Fibroblast of skin of right quadriceps (primary cell): ENCODE data around the gene SLC29A3.

Experiments used
- DNase-seq: peaks from one replicate; pipeline ENCODE4 v3.0.0-alpha.2; 2013

Gene SLC29A3

DNA sequence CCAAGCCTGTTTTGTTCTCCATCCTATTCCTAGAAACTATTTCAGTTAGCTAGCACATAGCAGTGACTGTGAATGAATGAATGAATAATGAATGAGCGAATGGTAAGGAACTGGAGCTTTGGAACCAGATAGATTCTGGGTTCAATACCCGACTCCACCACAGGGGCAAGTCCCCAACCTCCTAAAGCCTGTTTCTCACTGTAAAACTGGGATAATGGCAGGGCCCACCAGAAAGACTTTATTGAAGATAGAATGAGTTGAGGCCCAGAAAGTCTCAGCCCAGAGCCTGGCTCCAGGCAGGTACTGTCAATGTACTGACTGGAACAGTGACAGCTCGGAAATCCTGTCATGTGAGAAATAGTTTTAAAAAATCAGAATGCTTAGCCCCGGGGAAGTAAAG, 76.6 kb downstream of the SLC29A3 start:
- no peak for DNase-seq

DNA sequence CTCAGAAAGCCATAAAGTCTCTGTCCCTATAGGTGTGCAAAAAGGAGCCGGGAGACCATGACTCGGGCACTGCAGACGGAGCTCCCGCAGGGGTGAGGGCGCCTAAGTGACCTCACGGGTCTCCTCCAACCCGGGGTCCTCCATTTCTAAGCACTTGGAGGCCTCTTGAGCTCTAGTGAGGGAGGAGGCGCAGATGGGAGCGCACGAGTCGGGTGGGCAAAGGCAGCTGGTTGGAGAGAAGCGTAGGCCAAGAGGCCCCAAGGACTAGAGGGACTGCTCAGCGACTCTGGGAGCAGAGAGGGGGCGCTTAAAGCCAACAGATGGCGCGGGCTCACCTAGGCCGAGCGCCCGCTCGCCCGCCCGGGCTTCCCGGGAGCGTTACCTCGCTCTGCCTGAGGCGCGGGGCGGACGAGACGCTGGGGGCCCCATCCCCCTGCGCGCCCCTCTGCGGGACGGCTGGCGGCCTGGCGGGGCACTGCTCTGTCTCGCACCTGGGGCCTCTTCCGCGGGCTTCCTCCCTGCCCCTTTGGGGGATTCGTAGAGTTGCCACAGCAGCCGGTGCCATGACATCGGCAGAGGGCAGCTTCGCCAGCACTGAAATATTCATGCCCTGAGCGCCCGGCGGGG, 77.1 kb downstream of the SLC29A3 start:
- no peak for DNase-seq

DNA sequence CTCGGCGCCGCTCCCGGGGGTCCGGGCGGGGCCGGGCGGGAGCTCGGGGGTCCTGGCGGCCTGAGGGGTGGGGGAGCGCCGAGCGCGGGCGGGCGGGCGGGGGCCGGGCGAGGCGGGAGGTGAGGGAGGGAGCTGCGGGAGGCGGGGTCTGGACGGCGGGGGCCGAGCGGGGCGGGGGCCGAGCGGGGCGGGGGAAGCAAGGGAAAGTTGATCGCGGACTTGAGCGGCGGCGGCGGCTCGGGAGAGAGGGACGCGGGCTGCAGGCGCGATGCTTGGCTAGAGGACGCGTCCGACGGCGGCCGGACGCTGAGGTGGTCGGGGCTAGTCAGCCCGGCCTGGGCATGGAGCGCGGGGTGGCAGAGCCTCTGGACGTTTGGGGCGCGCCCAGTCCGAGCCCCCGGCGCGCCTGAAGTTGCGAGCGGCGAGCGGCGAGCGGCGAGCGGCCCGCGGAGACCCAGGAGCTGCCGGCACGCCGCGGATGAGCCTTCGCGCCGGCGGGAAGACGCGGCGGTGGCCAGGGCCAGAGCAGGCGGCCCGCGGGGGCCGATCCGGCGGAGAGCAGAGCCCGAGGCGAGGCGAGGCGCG, 77.7 kb downstream of the SLC29A3 start, which contains the start of gene CDH23:
TSS of gene CDH23 (plus strand) at position 210 of the 585 bp plus-strand sequence. CDS start 42,912 bp downstream, outside the sequence.
- no peak for DNase-seq

DNA sequence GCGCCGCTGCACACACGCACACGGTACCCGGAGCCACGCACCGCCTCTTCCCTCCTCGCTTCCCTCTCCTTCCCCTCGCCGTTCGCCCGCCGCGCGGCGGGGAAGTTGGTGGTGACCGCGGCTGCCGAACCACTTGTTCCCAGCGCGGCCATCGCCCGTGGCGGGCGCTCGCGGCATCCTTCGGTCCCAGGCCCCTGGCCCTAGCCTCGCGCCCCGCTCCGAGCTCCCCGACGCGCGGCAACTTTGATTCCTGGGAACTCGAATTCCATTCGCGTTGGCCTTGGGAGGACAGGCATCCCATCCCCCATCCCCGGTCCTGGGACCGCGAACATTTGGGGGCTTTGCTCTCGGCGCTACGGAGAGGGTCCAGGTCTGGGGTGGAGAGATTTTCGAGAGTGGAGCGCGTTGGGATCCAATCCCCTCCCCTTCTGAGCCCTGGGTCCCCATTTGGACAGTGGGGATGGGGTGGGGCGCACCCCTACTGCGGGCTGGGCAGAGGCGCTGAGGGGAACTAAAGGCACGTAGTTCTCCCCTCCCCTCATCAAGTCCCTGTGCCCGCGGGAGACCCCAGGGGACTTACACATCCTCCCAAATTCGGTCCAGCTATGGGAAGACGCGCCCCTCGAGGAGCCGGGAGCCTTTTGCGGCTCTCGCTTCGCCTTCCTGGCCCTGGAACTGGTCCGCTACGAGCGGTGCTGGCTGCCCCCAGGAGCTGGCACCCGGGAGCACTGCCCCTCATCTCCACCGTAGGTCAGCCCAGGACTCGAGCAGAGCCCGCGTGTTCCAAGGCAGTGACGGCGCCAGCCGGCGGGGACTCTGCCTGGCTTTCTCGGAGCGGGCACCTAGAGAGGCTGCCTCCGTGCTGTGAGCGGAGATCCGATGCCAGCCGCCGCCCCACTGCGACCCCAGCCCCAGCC, 78.5 kb downstream of the SLC29A3 start:
- DNase-seq, result no peak

DNA sequence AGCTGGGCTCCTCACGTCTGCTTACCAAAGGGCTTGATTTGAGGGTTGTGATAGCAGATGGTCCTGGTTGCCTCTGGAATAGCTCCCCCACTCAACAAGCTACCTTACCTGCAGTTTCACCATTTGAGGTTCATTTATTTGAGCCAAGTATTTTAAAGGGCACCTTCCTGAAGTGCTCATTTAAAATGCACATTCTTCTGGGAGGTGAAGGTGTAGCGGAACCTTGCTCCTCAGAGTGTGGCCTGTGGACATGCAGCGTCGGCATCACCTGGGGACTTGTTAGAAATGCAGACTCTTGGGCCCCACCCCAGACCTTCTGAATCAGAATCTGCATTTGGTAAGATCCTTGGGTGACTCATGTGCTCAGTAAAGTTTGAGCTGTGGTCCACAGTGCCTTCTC, 79.9 kb downstream of the SLC29A3 start:
- no peak for DNase-seq

DNA sequence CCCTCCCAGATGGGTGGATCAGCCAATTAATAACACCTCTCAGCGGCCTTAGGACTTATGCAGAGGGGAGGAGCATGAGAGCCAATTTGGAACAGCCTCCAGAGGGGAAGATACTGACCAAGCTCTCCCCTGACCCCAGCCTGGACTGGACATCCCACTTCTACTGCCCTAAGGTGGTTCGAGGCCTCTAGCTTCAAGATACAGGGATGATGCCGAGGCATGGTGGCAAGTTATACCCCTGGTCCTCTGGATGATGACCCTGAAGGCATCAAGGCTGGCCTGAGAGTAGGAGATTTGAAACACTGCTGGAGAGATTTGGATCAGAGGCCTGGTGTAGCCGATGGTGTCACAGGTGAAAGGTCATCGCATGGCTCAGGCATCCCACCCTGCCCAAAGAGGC, 80.9 kb downstream of the SLC29A3 start:
- DNase-seq, result no peak

DNA sequence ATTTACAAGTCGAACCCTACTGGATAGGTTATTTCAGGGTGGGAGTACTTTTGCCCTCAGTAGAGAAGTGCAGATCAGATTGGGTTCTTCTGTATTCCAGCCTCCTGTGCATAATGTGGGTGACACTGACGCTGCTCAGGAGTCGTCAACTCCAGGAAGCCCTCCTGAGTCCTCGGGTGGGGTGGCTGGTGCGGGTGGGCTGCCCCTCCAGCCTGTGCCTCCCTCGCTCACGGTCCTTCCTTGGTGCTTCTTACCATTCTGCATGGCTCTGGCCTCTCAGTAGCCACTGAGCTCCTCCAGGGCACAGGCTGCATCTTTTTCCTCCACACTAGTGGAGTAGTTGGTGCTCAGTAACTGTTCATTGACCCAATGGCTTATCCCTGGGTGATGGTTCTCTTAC, 82.0 kb downstream of the SLC29A3 start:
- no peak for DNase-seq

DNA sequence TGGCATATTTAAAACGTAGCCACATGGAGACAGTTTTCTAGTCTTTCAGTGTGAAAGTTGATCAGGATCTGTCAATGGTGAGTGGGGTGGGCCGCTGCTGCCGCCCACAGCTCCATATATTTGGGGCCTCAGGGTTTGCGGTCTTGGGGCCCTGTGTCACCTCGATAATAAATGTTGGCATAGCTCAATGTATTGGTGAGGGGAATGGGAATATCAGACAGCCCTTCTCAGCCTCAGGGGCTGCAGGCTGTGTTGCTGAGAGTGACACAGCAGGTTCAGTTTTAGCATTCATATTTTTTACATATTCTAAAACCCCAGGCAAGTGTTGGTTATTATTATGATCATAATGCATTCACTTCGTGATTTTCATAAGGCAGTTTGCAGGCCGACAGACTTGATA, 82.9 kb downstream of the SLC29A3 start:
- DNase-seq, result no peak

DNA sequence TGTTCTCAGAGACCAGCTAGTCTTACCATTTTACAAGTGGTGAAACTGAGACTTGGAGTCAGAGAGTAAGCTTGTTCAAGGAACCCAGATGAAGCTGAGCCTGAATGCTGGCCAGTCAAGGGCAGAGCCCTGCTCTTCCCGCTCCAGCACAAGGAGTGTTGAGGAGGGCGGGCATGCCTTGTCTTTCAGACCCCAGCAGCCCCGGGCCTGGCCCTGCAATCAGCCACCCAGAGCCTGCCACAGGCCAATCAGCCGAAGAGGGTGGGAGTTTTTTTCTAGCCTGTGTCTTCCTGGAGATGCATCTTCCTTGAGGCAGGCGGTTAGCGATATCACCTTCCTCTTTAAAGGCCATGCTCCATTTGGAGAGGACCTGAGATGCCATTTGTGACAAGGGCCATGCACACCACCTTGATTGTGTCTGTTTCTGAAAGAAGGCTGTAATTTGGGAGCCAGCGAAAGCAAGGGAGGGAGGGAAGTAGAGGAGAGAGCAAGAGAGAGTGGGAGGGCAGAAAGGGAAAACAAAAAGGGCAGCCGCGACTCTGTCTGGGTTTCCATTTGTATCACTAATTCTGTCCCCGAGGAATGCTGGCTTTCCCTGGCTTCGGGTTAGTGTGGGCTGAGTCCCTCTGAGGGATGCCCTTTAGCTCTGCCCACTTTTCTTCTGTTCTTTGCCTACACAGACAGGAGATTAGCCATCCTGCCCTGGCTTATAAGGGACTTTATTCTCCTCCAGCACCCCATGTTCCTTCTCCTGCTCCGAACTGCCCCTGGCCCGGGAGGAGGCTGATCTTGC, 85.6 kb downstream of the SLC29A3 start:
- no peak for DNase-seq

DNA sequence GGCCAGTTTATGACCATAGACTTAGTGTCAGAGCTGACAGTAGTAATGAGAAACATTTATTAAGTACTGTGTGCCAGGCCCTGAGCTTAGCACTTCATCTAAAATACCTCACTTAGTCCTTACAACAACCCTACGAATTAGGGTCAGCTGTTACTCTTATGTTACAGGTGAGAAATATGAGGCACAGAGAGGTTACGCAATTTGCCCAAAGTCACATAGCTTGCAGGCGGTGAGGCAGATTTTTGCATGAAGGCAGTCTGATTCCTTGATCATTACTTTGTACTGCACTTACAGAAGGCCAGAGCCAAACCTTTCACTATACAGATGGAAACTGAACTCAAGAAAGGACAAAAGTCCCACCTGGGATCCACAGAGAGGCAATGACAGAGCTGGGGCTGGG, 87.8 kb downstream of the SLC29A3 start:
- DNase-seq, result no peak

DNA sequence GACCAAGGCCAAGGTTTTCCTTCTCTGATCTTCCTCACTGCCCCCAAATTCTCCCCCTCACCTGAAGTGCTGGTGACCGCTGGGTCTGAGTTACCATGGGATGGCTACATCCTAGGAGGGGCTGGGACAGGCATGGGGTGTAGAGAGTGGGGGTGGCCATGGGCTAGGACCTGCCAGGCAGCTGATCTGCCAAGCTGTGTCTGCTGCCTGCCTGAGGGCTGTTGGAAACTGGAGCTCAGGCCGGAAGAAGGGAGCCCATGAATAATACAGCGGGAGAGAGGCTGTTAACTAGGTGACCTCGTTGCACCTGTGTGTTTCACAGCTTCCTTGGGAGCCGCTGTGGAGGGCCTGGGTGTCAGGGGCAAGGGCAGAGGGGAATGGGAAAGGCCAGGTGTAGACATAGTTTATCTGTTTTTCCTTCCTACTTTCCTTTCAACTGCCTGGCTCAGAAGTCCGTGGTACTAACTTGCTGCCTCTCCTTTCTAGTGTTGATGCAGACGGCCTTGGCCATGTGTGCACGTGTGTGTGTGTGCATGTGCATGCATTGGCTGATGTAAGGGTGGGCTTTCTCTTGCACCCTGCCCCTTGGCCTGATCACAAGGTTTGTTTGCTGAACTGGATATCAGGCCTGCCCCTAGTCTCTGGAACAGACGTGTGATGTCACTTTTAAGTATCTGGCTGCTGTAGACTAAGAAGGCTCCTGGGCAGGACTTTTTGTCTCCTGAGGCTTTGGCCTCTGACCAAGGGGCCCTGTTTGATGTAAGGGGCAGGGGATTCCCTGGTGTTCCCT, 89.6 kb downstream of the SLC29A3 start:
- no peak for DNase-seq

DNA sequence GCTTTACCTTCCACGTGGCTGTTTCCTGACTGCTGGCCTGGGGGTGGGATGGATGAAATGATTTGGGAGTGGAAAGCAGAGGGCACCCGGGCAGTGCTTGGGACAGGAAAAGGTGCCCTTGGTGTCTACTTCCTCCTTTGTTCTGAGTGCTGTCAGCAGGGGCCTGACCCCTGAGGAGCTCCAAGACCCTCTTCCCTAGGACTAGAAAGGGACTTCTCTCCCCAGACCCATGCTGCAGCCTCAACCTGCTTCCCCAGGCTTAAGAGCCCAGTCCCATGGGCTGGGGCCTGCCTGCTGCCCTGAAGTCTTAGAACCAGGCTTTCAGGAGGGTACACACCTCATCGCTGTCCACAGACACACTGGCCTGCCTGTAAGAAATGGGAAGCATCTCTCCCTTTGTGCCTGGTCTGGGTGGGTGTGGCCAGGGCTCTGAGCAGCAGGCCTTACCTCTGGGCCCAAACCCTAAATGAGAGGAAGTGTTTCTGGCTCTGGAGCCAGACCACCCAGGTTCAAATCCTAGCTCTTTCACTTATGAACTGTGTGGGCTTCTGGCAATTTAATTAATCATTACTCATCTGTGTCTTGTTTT, 90.6 kb downstream of the SLC29A3 start:
- DNase-seq, result no peak
